OCI-LY7 (cell line): ENCODE measurements around the gene UBE2K. TPM values are rescaled to one million over a fixed set of nuclear protein-coding genes. Genes with fewer than 3 reads are reported as not detected.
"Not testable (repeated sequence)": the region's sequence is repeated elsewhere in the genome, so short reads cannot be mapped to it uniquely, and the experiment has no call there.

Experiments used
- BruUV-seq: library from RNA; stranded (reverse); fragments of 400-500 nt; replicated peaks from 2 replicates; lab custom pipeline; 2021; lab: Mats Ljungman, UMichigan
- CTCF ChIA-PET: fragments of 300-600 bp; sonication (Branson Sonifier 250); formaldehyde crosslinking; loops from one replicate; lab custom pipeline; 2022; ENCODE audit warnings: antibody characterized with exemption; ENCODE audit not compliant: unreplicated experiment; lab: Charles Lee
- POLR2A ChIA-PET: fragments of 300-600 bp; sonication (Branson Sonifier 250); formaldehyde crosslinking; loops from one replicate; lab custom pipeline; 2022; ENCODE audit warnings: antibody characterized with exemption; lab: Charles Lee
- DNase-seq: peaks from one replicate; pipeline ENCODE4 v3.0.0-alpha.2; 2015; ENCODE audit warnings: low spot score
- H2AFZ ChIP-seq: fragments of 200-600 bp; sonication (generic), shearing (Covaris generic); 2 replicates; pipeline ENCODE4 v1.6.1; 2014; ENCODE audit warnings: mild to moderate bottlenecking, antibody characterized with exemption, low read length, moderate library complexity
- H3K27ac ChIP-seq: fragments of 200-600 bp; sonication (generic); 2 replicates; pipeline ENCODE4 v1.5.1; 2014; ENCODE audit warnings: mixed run types, low read depth, mild to moderate bottlenecking, moderate library complexity, low read length, inconsistent platforms; ENCODE audit not compliant: poor library complexity, severe bottlenecking
- H3K36me3 ChIP-seq: fragments of 200-600 bp; sonication (generic); 2 replicates; pipeline ENCODE4 v1.6.1; 2014; ENCODE audit warnings: mild to moderate bottlenecking, antibody characterized with exemption, low read length, moderate library complexity, mixed read lengths; ENCODE audit not compliant: insufficient read depth
- H3K4me1 ChIP-seq: fragments of 200-600 bp; sonication (generic); 2 replicates; pipeline ENCODE4 v1.5.1; 2014; ENCODE audit warnings: mild to moderate bottlenecking, low read length; ENCODE audit not compliant: insufficient read depth, poor library complexity, severe bottlenecking
- H3K4me2 ChIP-seq: fragments of 200-600 bp; sonication (generic); 2 replicates; pipeline ENCODE4 v1.6.1; 2014; ENCODE audit warnings: mild to moderate bottlenecking, low read length
- H3K4me3 ChIP-seq: fragments of 200-600 bp; sonication (generic); 2 replicates; pipeline ENCODE4 v1.5.1; 2014; ENCODE audit warnings: mild to moderate bottlenecking, low read depth, low read length; ENCODE audit not compliant: poor library complexity, severe bottlenecking
- H3K79me2 ChIP-seq: fragments of 200-600 bp; sonication (generic); 2 replicates; pipeline ENCODE4 v1.6.1; 2016; ENCODE audit warnings: low read depth, mild to moderate bottlenecking, low read length, moderate library complexity, mixed read lengths; ENCODE audit not compliant: insufficient read depth
- H3K9me2 ChIP-seq: fragments of 200-600 bp; sonication (generic); 2 replicates; pipeline ENCODE4 v1.6.1; 2016; ENCODE audit warnings: mild to moderate bottlenecking, low read length, mixed read lengths; ENCODE audit not compliant: insufficient read depth
- H3K9me3 ChIP-seq: fragments of 200-600 bp; sonication (generic); 2 replicates; pipeline ENCODE4 v1.6.1; 2014; ENCODE audit warnings: mild to moderate bottlenecking, mixed run types, low read length, mixed read lengths
- H4K20me1 ChIP-seq: fragments of 200-600 bp; sonication (generic); 2 replicates; pipeline ENCODE4 v1.6.1; 2014; ENCODE audit warnings: mild to moderate bottlenecking, antibody characterized with exemption, low read length, moderate library complexity, mixed read lengths; ENCODE audit not compliant: insufficient read depth
- EZH2phosphoT487 ChIP-seq: fragments of 200-600 bp; sonication (generic); IDR thresholded peaks from 2 replicates; pipeline ENCODE4 v1.6.1; 2018; ENCODE audit warnings: low read depth, borderline replicate concordance, mild to moderate bottlenecking, mixed run types, antibody characterized with exemption, low read length, moderate library complexity, mixed read lengths
- intact Hi-C: fragments of 100-400 bp; cut with micrococcal nuclease; formaldehyde crosslinking; loops from one replicate; pipeline ENCODE4 v1.10.0; 2022; ENCODE audit not compliant: unreplicated experiment
- total RNA-seq, 2 experiments: library from RNA; depleted of rRNA in 1 of 2; stranded (reverse); fragments of >200 nt in 1 of 2; shearing (Covaris generic) in 1 of 2; gene quantifications; 2 replicates each; pipeline ENCODE4 v1.2.3, GENCODE V29; 2014 to 2022
- TF ChIP-seq, protein P1 (sequence below): fragments of 200-600 bp; sonication (generic); conservative IDR thresholded peaks from 2 replicates; pipeline ENCODE4 v1.5.1; 2014; ENCODE audit warnings: mild to moderate bottlenecking, antibody characterized with exemption, low read length, moderate library complexity, mixed read lengths

Gene UBE2K
- total RNA-seq, 2 experiments from 2014 or later = 20.8 to 88.0 TPM

- ChIA-PET POLR2A (no interaction called here), CTCF (no interaction called here)
- no peaks in the 10 kb centered on the region for H3K9me3 ChIP-seq
- H3K4me2 ChIP-seq = no peak overlapping the region
- TF ChIP-seq, protein P1, sequence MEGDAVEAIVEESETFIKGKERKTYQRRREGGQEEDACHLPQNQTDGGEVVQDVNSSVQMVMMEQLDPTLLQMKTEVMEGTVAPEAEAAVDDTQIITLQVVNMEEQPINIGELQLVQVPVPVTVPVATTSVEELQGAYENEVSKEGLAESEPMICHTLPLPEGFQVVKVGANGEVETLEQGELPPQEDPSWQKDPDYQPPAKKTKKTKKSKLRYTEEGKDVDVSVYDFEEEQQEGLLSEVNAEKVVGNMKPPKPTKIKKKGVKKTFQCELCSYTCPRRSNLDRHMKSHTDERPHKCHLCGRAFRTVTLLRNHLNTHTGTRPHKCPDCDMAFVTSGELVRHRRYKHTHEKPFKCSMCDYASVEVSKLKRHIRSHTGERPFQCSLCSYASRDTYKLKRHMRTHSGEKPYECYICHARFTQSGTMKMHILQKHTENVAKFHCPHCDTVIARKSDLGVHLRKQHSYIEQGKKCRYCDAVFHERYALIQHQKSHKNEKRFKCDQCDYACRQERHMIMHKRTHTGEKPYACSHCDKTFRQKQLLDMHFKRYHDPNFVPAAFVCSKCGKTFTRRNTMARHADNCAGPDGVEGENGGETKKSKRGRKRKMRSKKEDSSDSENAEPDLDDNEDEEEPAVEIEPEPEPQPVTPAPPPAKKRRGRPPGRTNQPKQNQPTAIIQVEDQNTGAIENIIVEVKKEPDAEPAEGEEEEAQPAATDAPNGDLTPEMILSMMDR = no peak
- TF ChIP-seq EZH2phosphoT487 = no peak
- no peak overlapping the region for H3K27ac ChIP-seq
- H3K79me2 ChIP-seq = no peaks in the 10 kb centered on the region
- peaks cover 5% of the 10 kb centered on the region for H3K4me1 ChIP-seq
- no peaks in the 10 kb centered on the region for H4K20me1 ChIP-seq
- H2AFZ ChIP-seq = no peak overlapping the region
- no peak for DNase-seq
- intact Hi-C loops = no loop called here
- no peaks in the 10 kb centered on the region for H3K36me3 ChIP-seq
- H3K9me2 ChIP-seq = no peaks in the 10 kb centered on the region
- no peak overlapping the region for H3K4me3 ChIP-seq
- BruUV-seq = no TSS peak
Observed at GRCh38 chr4:39655211-39655610, 42.7 kb upstream of the UBE2K start.

- no TSS peak for BruUV-seq
- no peaks in the 10 kb centered on the region for H4K20me1 ChIP-seq
- H2AFZ ChIP-seq = no peak overlapping the region
- ChIA-PET POLR2A (no interaction called here), CTCF (no interaction called here)
- TF ChIP-seq, protein P1 = no peak
- TF ChIP-seq EZH2phosphoT487 = no peak
- peaks cover 5% of the 10 kb centered on the region for H3K4me1 ChIP-seq
- H3K36me3 ChIP-seq = no peaks in the 10 kb centered on the region
- H3K9me2 ChIP-seq = no peaks in the 10 kb centered on the region
- no peak overlapping the region for H3K4me2 ChIP-seq
- intact Hi-C loops = no loop called here
- H3K79me2 ChIP-seq = no peaks in the 10 kb centered on the region
- DNase-seq = no peak
- no peak overlapping the region for H3K4me3 ChIP-seq
- H3K27ac ChIP-seq = no peak overlapping the region
- H3K9me3 ChIP-seq = no peaks in the 10 kb centered on the region
Observed at GRCh38 chr4:39655876-39656275, 42.1 kb upstream of the UBE2K start.

DNA sequence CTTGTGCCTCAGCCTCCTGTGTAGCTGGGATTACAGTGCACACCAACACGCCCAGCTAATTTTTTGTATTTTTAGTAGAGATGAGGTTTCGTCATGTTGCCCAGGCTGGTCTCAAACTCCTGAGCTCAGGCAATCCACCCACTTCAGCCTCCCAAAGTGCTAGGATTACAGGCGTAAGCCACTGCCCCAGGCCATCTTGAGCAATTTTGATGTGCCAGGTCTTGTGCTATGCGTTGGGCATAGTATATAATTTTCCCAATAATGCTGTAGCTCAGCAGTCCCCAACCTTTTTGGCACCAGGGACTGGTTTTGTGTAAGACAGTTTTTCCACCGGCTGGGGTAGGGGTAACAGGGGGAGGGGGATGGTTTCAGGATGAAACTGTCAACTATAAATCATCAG lies 41.3 kb upstream of the UBE2K start:
- H2AFZ ChIP-seq, H3K9me3 ChIP-seq, H3K79me2 ChIP-seq, H3K9me2 ChIP-seq, H3K4me1 ChIP-seq, H4K20me1 ChIP-seq, POLR2A ChIA-PET, DNase-seq, CTCF ChIA-PET, H3K4me2 ChIP-seq, intact Hi-C loops, H3K4me3 ChIP-seq, BruUV-seq, H3K36me3 ChIP-seq, H3K27ac ChIP-seq: not testable (repeated sequence)
